GM23338 (cell line): Measurements from ENCODE around the gene ARHGEF38. TPM values are rescaled to one million over a fixed set of nuclear protein-coding genes. Genes with fewer than 3 reads are reported as not detected.

ENCODE experiments used
- ATAC-seq: fragments of 200-7000 bp; cut with Tn5 transposase; 3 replicates; pipeline ENCODE4 v1.9.1; 2020
- DNase-seq: peaks from one replicate; pipeline ENCODE4 v3.0.0-alpha.2; 2015; ENCODE audit warnings: low spot score
- H2AFZ ChIP-seq: fragments of 200-600 bp; sonication (generic); 2 replicates; pipeline ENCODE4 v1.8.0; 2016; ENCODE audit warnings: antibody characterized with exemption, mild to moderate bottlenecking, moderate library complexity
- H3F3A ChIP-seq: fragments of 200-600 bp; sonication (generic); replicated peaks from 2 replicates; pipeline ENCODE4 v1.8.0; 2017; ENCODE audit warnings: antibody characterized with exemption, mixed run types, low read depth
- H3K27ac ChIP-seq: fragments of 200-600 bp; sonication (generic); 2 replicates; pipeline ENCODE4 v1.6.1; 2016; ENCODE audit warnings: low read depth
- H3K27me3 ChIP-seq: fragments of 200-600 bp; sonication (generic); 2 replicates; pipeline ENCODE4 v1.8.0; 2016; ENCODE audit warnings: mild to moderate bottlenecking, mixed run types, moderate library complexity; ENCODE audit not compliant: insufficient read depth
- H3K36me3 ChIP-seq: fragments of 200-600 bp; sonication (generic); 2 replicates; pipeline ENCODE4 v1.8.0; 2016; ENCODE audit warnings: mild to moderate bottlenecking; ENCODE audit not compliant: insufficient read depth
- H3K4me1 ChIP-seq: fragments of 200-600 bp; sonication (generic); 2 replicates; pipeline ENCODE4 v1.8.0; 2016; ENCODE audit warnings: mild to moderate bottlenecking, moderate library complexity; ENCODE audit not compliant: insufficient read depth
- H3K4me2 ChIP-seq: fragments of 200-600 bp; sonication (generic); 2 replicates; pipeline ENCODE4 v1.7.1; 2017; ENCODE audit warnings: mixed run types
- H3K4me3 ChIP-seq: fragments of 200-600 bp; sonication (generic); 2 replicates; pipeline ENCODE4 v1.6.1; 2016; ENCODE audit warnings: mixed run types
- H3K79me2 ChIP-seq: fragments of 200-600 bp; sonication (generic); replicated peaks from 2 replicates; pipeline ENCODE4 v1.8.0; 2017; ENCODE audit warnings: mild to moderate bottlenecking; ENCODE audit not compliant: insufficient read depth
- H3K9me2 ChIP-seq: fragments of 200-600 bp; sonication (generic); 2 replicates; pipeline ENCODE4 v1.8.0; 2017; ENCODE audit not compliant: insufficient read depth
- H4K20me1 ChIP-seq: fragments of 200-600 bp; sonication (generic); replicated peaks from 2 replicates; pipeline ENCODE4 v1.8.0; 2017; ENCODE audit warnings: mild to moderate bottlenecking; ENCODE audit not compliant: insufficient read depth
- H3K27ac Mint-ChIP-seq: 2 replicates; pipeline ENCODE4 v1.8.0; 2020; ENCODE audit warnings: inconsistent platforms, mild to moderate bottlenecking, moderate library complexity, mixed read lengths
- H3K27me3 Mint-ChIP-seq: 3 replicates; pipeline ENCODE4 v1.8.0; 2022; ENCODE audit warnings: low read depth, mild to moderate bottlenecking, moderate library complexity, mixed read lengths, inconsistent platforms; ENCODE audit not compliant: insufficient read depth, poor library complexity
- H3K36me3 Mint-ChIP-seq: 3 replicates; pipeline ENCODE4 v1.8.0; 2021; ENCODE audit warnings: low read depth, mild to moderate bottlenecking, inconsistent platforms, moderate library complexity, mixed read lengths
- H3K4me1 Mint-ChIP-seq: 3 replicates; pipeline ENCODE4 v1.8.0; 2020; ENCODE audit warnings: mild to moderate bottlenecking, inconsistent platforms, mixed read lengths
- H3K4me3 Mint-ChIP-seq: 3 replicates; pipeline ENCODE4 v1.8.0; 2021; ENCODE audit warnings: moderate library complexity, mild to moderate bottlenecking, inconsistent platforms, mixed read lengths
- H3K9me3 Mint-ChIP-seq: 3 replicates; pipeline ENCODE4 v1.8.0; 2020; ENCODE audit warnings: moderate library complexity, mild to moderate bottlenecking, inconsistent platforms, mixed read lengths
- CREB1 ChIP-seq: fragments of 250-450 bp; sonication (Bioruptor Pico); IDR thresholded peaks from 2 replicates; pipeline ENCODE4 v1.5.0; 2020; ENCODE audit warnings: low read depth, mild to moderate bottlenecking, moderate library complexity
- EZH2 ChIP-seq: fragments of 200-600 bp; sonication (generic); IDR thresholded peaks from one replicate; pipeline ENCODE4 v1.8.0; 2017; ENCODE audit warnings: antibody characterized with exemption, mild to moderate bottlenecking, low read depth; ENCODE audit not compliant: unreplicated experiment
- EZH2phosphoT487 ChIP-seq: fragments of 200-600 bp; sonication (generic); IDR thresholded peaks from one replicate; pipeline ENCODE4 v1.8.1; 2018; ENCODE audit warnings: antibody characterized with exemption; ENCODE audit not compliant: unreplicated experiment
- JUNB ChIP-seq: IDR thresholded peaks from one replicate; pipeline ENCODE4 v1.6.1; 2016; ENCODE audit warnings: antibody characterized with exemption; ENCODE audit not compliant: unreplicated experiment
- NANOG ChIP-seq: IDR thresholded peaks from 2 replicates; pipeline ENCODE4 v1.6.1; 2016; ENCODE audit warnings: antibody characterized with exemption, borderline replicate concordance
- POLR2AphosphoS5 ChIP-seq: IDR thresholded peaks from 2 replicates; pipeline ENCODE4 v1.6.1; 2016; ENCODE audit warnings: antibody characterized with exemption, low read depth
- ZNF114 ChIP-seq: fragments of 250-450 bp; sonication (Bioruptor Pico); IDR thresholded peaks from 2 replicates; pipeline ENCODE4 v1.5.0; 2020; ENCODE audit warnings: mild to moderate bottlenecking, moderate library complexity
- ZNF331 ChIP-seq: fragments of 250-450 bp; sonication (Bioruptor Pico); IDR thresholded peaks from 2 replicates; pipeline ENCODE4 v1.5.0; 2020; ENCODE audit warnings: low read depth, mild to moderate bottlenecking, moderate library complexity
- ZNF462 ChIP-seq: fragments of 250-450 bp; sonication (Bioruptor Pico); IDR thresholded peaks from 2 replicates; pipeline ENCODE4 v1.5.0; 2020; ENCODE audit warnings: mild to moderate bottlenecking, moderate library complexity
- polyA plus RNA-seq: library from polyadenylated mRNA; unstranded; fragments of >200 nt; fragmentation: Nextera tagmentation; extraction: Ambion mirVana; gene quantifications from 2 replicates; pipeline ENCODE4 v1.2.1, GENCODE V29; 2016
- total RNA-seq: library from RNA; depleted of rRNA; stranded (reverse); fragments of >200 nt; shearing (Covaris generic); gene quantifications from 2 replicates; pipeline ENCODE4 v1.2.3, GENCODE V29; 2014

The ARHGEF38 gene
- total and polyA plus RNA-seq, 2 experiments from 2014 or later: 0.58 TPM; not detected in 1

GRCh38 chr4:105601406-105601805 lies 49.0 kb downstream of the ARHGEF38 start (continued):
- TF ChIP-seq NANOG (no peak), JUNB (no peak), ZNF331 (no peak), CREB1 (no peak), ZNF462 (no peak)

GRCh38 chr4:105603158-105603557 lies 50.7 kb downstream of the ARHGEF38 start:
- H3K79me2 ChIP-seq: no peaks in the 10 kb centered on the region
- ATAC-seq: no peak
- H3K36me3 Mint-ChIP-seq: no peaks in the 10 kb centered on the region
- no peaks in the 10 kb centered on the region for H3K9me3 Mint-ChIP-seq
- H3K4me1 ChIP-seq: no peaks in the 10 kb centered on the region
- H3K4me1 Mint-ChIP-seq: no peaks in the 10 kb centered on the region
- H3K27ac ChIP-seq: no peak overlapping the region
- no peaks in the 10 kb centered on the region for H3K36me3 ChIP-seq
- no peak for DNase-seq
- no peak overlapping the region for H2AFZ ChIP-seq
- H3F3A ChIP-seq: no peaks in the 10 kb centered on the region
- no peak overlapping the region for H3K4me2 ChIP-seq
- no peak overlapping the region for H3K4me3 ChIP-seq
- H3K27me3 ChIP-seq: no peaks in the 10 kb centered on the region
- no peak for TF ChIP-seq ZNF331
- no peak for TF ChIP-seq EZH2
- no peak for TF ChIP-seq ZNF462
- no peak for TF ChIP-seq NANOG
- TF ChIP-seq ZNF114 (CRISPR knock-in tag): no peak
- TF ChIP-seq EZH2phosphoT487: no peak
- TF ChIP-seq POLR2AphosphoS5: no peak
- no peaks in the 10 kb centered on the region for H3K9me2 ChIP-seq
- no peak overlapping the region for H3K4me3 Mint-ChIP-seq
- no peaks in the 10 kb centered on the region for H4K20me1 ChIP-seq
- no peaks in the 10 kb centered on the region for H3K27me3 Mint-ChIP-seq
- no peak overlapping the region for H3K27ac Mint-ChIP-seq
